Measurements from ENCODE around the gene FGGY. TPM values are rescaled to one million over a fixed set of nuclear protein-coding genes. Genes with fewer than 3 reads are reported as not detected.

The FGGY gene
- total RNA-seq, 2 experiments from 2014 or later = 6.6 to 9.7 TPM

- Mint-ChIP-seq H3K4me1 (no peaks in the 10 kb centered on the region), H3K4me3 (no peak overlapping the region), H3K27ac (no peak overlapping the region), H3K9me3 (peaks cover 7% of the 10 kb centered on the region), H3K36me3 (peaks cover 19% of the 10 kb centered on the region), H3K27me3 (no peaks in the 10 kb centered on the region)
- no peak for DNase-seq
Measured at GRCh38 chr1:59738152-59738551, 441.3 kb downstream of the FGGY start.

DNA sequence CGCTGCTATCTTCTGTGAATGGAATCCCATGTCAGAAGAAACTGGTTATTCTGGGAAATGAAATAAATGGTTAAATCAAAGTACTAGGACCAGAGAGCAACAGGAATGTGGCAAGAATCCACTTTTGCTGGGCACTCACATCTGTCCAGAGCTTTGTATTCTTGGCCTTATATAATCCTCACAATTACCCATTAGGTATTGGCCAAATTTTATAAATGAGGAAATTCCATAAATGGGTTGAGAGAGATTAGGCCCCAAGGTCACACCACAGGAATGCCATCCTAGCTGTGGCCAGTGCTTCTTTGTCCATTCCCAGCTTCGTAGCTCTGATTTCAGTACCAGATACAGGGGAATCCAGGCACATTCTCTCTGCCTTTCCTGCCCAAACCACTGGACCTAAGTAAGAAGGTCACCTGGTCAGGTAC, 441.7 kb downstream of the FGGY start:
- Mint-ChIP-seq H3K36me3 (peaks cover 19% of the 10 kb centered on the region), H3K9me3 (peaks cover 7% of the 10 kb centered on the region), H3K4me3 (no peak overlapping the region), H3K27ac (no peak overlapping the region), H3K27me3 (no peaks in the 10 kb centered on the region), H3K4me1 (no peaks in the 10 kb centered on the region)
- DNase-seq = no peak

- H3K27ac Mint-ChIP-seq = no peak overlapping the region
- no peaks in the 10 kb centered on the region for H3K27me3 Mint-ChIP-seq
Measured at GRCh38 chr1:59739111-59739510, 442.2 kb downstream of the FGGY start.

DNA sequence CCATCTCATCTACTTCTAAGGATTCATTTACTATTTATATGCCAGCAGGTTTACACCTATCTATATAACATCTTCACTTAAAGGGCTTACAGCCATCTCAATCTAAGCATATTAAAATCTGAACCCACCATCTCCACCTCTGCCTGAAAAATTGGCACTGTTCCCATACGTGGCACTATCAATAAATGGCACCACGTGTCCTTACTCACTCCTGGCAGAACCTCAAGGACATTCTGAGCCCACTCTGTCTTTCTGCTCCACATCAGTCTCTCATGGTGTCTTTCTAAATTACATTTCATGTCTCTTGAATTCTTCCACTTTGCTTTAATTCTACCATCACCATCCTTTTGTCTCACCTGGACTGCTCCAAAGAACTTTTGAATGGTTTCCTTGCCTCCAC, 445.6 kb downstream of the FGGY start:
- no peaks in the 10 kb centered on the region for H3K9me3 Mint-ChIP-seq
- no peak overlapping the region for H3K27ac Mint-ChIP-seq
- DNase-seq = no peak
- H3K27me3 Mint-ChIP-seq = no peaks in the 10 kb centered on the region
- no peak overlapping the region for H3K4me3 Mint-ChIP-seq
- no peaks in the 10 kb centered on the region for H3K4me1 Mint-ChIP-seq
- H3K36me3 Mint-ChIP-seq = peaks cover 2% of the 10 kb centered on the region

More at GRCh38 chr1:59739111-59739510, 442.2 kb downstream of the FGGY start:
- Mint-ChIP-seq H3K36me3 (peaks cover 19% of the 10 kb centered on the region), H3K4me1 (no peaks in the 10 kb centered on the region), H3K9me3 (peaks cover 7% of the 10 kb centered on the region), H3K4me3 (no peak overlapping the region)
- DNase-seq = no peak

DNA sequence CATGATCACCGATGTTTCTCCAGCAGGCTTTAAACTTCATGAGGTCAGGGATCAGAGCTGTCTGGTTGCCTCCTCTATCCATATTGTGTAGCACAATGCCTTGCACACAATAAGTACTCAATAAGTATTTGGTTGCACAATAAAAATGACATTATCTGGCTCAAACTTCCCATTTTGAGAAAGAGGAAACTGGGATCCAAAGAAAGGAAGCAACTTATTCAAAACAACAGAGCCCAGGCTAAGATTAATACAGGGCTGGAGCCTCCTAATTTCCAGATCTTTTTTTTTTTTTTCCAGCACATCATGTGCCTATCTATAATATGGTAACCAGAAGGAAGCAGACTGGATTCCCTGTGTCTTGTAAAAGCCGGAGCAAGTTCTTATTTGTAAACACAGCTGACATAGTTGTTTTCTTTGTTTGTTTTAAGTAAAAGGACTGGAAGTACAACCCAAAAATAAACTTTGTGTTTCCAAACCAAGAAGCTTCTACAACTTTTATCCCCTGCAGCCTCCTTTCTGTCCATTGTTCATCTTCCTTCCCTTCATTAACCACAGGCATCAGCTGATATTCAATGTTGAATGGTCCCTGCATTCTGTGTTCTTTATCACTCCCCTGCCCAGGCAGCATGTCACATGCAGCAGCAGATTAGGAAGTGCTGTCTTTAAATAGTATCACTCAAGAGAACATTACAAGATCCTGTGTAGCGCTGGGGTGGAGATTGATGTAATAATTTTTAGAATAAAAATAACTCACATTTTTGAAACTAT, 446.6 kb downstream of the FGGY start:
- H3K4me3 Mint-ChIP-seq = no peak overlapping the region
- H3K36me3 Mint-ChIP-seq = no peaks in the 10 kb centered on the region
- no peak for DNase-seq
- no peaks in the 10 kb centered on the region for H3K4me1 Mint-ChIP-seq
- H3K27me3 Mint-ChIP-seq = no peaks in the 10 kb centered on the region
- no peaks in the 10 kb centered on the region for H3K9me3 Mint-ChIP-seq
- H3K27ac Mint-ChIP-seq = no peak overlapping the region

- no peaks in the 10 kb centered on the region for H3K4me1 Mint-ChIP-seq
- H3K27ac Mint-ChIP-seq = no peak overlapping the region
- H3K27me3 Mint-ChIP-seq = no peaks in the 10 kb centered on the region
- no peak for DNase-seq
- H3K36me3 Mint-ChIP-seq = no peaks in the 10 kb centered on the region
- no peak overlapping the region for H3K4me3 Mint-ChIP-seq
- H3K9me3 Mint-ChIP-seq = no peaks in the 10 kb centered on the region
Measured at GRCh38 chr1:59747420-59748024, 450.6 kb downstream of the FGGY start.

DNA sequence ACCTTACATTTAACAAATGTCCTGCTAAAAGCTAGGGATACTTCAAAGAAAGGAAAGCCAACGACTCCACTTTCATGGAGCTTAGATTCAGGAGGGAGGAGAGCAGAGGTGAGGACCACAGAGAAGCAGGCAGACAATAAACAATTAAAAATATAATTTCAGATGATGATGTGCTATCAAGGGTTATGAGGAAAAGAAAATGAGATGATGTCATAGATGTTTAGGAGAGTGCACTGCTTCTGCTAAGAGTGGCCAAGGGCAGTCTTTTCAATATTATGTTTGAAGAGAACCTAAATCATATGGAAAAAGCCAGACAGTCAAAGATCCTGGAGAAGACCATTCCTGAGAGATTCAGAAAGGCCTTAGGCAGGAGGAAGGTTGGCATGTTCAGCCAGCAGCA, 451.2 kb downstream of the FGGY start:
- Mint-ChIP-seq H3K27ac (no peak overlapping the region), H3K9me3 (no peaks in the 10 kb centered on the region), H3K4me3 (no peak overlapping the region), H3K36me3 (no peaks in the 10 kb centered on the region), H3K4me1 (no peaks in the 10 kb centered on the region), H3K27me3 (no peaks in the 10 kb centered on the region)
- no peak for DNase-seq

DNA sequence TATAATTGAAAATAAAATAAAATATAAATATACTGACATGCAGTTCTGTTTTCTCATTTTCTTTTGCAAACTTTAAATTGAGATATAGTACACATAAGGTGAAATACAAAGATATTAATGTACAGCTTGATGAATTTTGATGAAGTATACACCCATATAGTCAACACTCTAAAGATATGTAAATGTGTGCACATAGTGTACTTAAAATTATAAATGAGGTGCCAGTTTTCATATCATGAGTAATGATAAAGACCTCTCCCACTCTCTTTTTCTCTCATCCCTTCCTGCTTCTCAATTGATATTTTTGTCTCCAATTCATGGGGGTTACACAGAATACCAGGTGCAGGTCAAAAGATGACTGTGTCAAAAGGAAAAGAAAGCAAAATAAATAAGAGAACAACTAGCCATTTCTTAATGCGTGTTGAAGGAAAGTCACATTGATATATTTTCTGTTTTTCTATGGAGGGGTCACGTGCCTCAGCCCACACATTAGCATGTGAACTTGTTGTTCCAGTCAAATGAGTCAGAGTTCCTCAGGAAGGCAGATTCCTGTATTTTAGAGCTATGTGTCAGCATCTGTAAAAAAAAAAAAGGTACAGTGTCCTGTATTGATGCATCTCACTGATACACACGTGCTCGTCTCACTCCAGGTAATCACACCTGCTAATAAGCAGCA, 453.6 kb downstream of the FGGY start:
- H3K4me3 Mint-ChIP-seq = no peak overlapping the region
- DNase-seq = no peak
- H3K27ac Mint-ChIP-seq = no peak overlapping the region
- H3K9me3 Mint-ChIP-seq = no peaks in the 10 kb centered on the region
- H3K4me1 Mint-ChIP-seq = no peaks in the 10 kb centered on the region
- no peaks in the 10 kb centered on the region for H3K36me3 Mint-ChIP-seq
- H3K27me3 Mint-ChIP-seq = no peaks in the 10 kb centered on the region

GRCh38 chr1:59751004-59751395, 454.1 kb downstream of the FGGY start:
- H3K36me3 Mint-ChIP-seq = no peaks in the 10 kb centered on the region
- no peaks in the 10 kb centered on the region for H3K4me1 Mint-ChIP-seq
- DNase-seq = no peak
- H3K27me3 Mint-ChIP-seq = no peaks in the 10 kb centered on the region
- no peaks in the 10 kb centered on the region for H3K9me3 Mint-ChIP-seq
- no peak overlapping the region for H3K4me3 Mint-ChIP-seq
- H3K27ac Mint-ChIP-seq = no peak overlapping the region

- Mint-ChIP-seq H3K27me3 (no peaks in the 10 kb centered on the region), H3K36me3 (no peaks in the 10 kb centered on the region), H3K9me3 (no peaks in the 10 kb centered on the region), H3K27ac (no peak overlapping the region), H3K4me3 (no peak overlapping the region), H3K4me1 (no peaks in the 10 kb centered on the region)
- no peak for DNase-seq
Measured at GRCh38 chr1:59751801-59752200, 454.9 kb downstream of the FGGY start.

GRCh38 chr1:59752556-59753414, 455.9 kb downstream of the FGGY start:
- no peaks in the 10 kb centered on the region for H3K4me1 Mint-ChIP-seq

GRCh38 chr1:59755069-59755685, 458.3 kb downstream of the FGGY start:
- Mint-ChIP-seq H3K36me3 (no peaks in the 10 kb centered on the region), H3K27ac (no peak overlapping the region), H3K27me3 (no peaks in the 10 kb centered on the region), H3K9me3 (no peaks in the 10 kb centered on the region), H3K4me3 (no peak overlapping the region), H3K4me1 (peaks cover 3% of the 10 kb centered on the region)
- no peak for DNase-seq

More at GRCh38 chr1:59752556-59753414, 455.9 kb downstream of the FGGY start:
- Mint-ChIP-seq H3K36me3 (no peaks in the 10 kb centered on the region), H3K4me3 (no peak overlapping the region), H3K27me3 (no peaks in the 10 kb centered on the region), H3K9me3 (no peaks in the 10 kb centered on the region), H3K27ac (no peak overlapping the region)
- DNase-seq = no peak

- Mint-ChIP-seq H3K27ac (no peak overlapping the region), H3K36me3 (no peaks in the 10 kb centered on the region), H3K4me1 (peaks cover 3% of the 10 kb centered on the region), H3K27me3 (no peaks in the 10 kb centered on the region), H3K4me3 (no peak overlapping the region), H3K9me3 (no peaks in the 10 kb centered on the region)
- DNase-seq = no peak
Measured at GRCh38 chr1:59757197-59757747, 460.4 kb downstream of the FGGY start.

DNA sequence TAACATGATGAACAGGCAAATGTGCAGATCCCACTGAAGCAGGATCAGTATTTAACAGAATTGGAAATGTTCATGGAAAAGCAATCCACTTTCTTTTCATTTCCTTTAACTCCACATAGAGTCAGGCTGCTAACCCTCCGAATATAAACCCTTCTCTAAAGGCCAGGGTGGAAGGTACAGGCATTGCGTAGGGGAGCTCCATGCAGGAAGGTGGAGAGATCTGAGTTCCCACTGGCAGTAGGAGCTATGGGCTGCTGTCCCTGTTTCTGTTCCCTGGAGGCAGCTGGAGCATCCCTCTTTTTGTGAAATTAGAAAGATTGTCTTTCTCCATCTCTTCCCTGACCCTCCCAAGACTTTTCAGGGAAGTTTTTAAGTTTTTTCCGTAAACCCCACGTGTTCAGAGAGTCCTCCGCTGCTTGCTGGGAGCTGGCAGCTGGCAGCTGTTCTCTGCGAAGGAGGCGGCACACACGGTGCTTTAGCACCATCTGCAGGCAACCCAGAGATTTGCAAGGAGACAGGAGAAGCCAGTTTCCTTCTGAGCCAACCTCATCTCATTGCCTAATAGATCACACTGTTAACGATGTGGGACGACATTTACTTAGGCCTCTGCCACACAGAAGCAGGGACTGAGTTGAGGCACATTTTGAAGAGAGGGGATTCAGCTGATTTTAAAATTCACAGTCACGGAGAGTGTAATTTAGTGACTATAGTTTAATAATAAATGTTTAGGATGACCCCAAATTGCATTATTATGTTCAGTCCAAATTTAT, 462.4 kb downstream of the FGGY start:
- peaks cover 3% of the 10 kb centered on the region for H3K4me1 Mint-ChIP-seq
- no peaks in the 10 kb centered on the region for H3K27me3 Mint-ChIP-seq
- H3K27ac Mint-ChIP-seq = peak overlapping the region; percentile 47
- no peaks in the 10 kb centered on the region for H3K9me3 Mint-ChIP-seq
- H3K4me3 Mint-ChIP-seq = peak overlapping the region; percentile 42
- peak; percentile 73 for DNase-seq
- H3K36me3 Mint-ChIP-seq = no peaks in the 10 kb centered on the region
